Measurements from ENCODE around the gene NOP14. TPM values are rescaled to one million over a fixed set of nuclear protein-coding genes. Genes with fewer than 3 reads are reported as not detected.

NOP14 gene
- 10 to 100 TPM; 18.2 to 39.6 (median 26.8) TPM for total RNA-seq

DNA sequence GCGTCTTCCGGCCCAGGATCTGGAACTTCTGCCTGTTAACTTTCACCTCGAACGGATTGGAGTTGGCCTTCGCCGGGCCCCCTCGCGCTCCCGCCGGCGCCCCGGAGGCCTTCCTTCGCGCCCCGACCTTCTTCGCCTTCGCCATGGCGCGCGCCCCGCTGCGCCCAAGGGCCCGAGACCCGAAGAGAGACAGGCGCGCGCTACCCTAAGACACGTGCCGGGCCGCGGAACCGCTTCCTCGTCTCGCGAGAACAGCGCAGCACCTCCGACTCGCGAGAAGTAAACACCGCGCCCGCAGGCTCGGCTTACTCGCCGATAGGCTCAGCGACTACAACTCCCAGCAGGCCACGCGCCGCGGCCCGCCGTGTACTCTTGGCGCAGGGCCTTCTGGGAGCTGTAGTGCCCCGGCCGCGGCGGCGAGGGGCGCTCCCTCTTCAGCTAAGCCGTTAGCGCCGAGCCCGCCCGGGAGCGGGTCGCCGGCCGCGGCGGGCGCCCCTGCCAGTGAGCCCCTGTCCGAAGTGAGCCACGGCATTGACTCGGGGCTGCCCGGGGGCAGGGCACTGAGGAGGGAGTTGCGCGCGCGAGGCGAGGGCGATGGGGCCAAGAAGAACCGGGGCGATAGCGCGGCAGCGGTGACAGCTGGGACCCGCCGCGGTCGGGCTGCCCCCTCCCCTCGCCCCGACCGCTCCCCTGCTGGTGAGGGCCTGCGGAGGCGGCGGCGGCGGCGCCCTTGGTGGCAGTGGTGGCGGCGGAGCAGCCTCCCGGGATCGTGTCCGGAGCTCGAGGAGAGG lies at the start of gene NOP14, which contains the start of gene GRK4:
NOP14 (minus strand) TSS at position 232 of the 791 bp plus-strand sequence; CDS start at position 145, 87 bp downstream.
GRK4 (plus strand) TSS at position 397 of the 791 bp plus-strand sequence. CDS start 500 bp downstream, outside the sequence.
- Histone ChIP-seq H3K9me3 (no peaks in the 10 kb centered on the region), H3K36me3 (peaks cover 0 to 2% (median 0%) of the 10 kb centered on the region in 3 donors), H3K27me3 (no peaks in the 10 kb centered on the region), H3K4me3 (peak within 1 kb of the TSS; percentile 84 to 99 (median 89)), H3K4me1 (peaks cover 0 to 44% (median 22%) of the 10 kb centered on the region in 4 donors), H3K27ac (peak within 1 kb of the TSS; percentile 81 to 88 (median 86))
- 2% methylated on average over 39 of the region's 105 CpGs; no CpG with 5 or more reads in 1 of the 2 donors for WGBS, 2 donors
- TF ChIP-seq, protein P1, sequence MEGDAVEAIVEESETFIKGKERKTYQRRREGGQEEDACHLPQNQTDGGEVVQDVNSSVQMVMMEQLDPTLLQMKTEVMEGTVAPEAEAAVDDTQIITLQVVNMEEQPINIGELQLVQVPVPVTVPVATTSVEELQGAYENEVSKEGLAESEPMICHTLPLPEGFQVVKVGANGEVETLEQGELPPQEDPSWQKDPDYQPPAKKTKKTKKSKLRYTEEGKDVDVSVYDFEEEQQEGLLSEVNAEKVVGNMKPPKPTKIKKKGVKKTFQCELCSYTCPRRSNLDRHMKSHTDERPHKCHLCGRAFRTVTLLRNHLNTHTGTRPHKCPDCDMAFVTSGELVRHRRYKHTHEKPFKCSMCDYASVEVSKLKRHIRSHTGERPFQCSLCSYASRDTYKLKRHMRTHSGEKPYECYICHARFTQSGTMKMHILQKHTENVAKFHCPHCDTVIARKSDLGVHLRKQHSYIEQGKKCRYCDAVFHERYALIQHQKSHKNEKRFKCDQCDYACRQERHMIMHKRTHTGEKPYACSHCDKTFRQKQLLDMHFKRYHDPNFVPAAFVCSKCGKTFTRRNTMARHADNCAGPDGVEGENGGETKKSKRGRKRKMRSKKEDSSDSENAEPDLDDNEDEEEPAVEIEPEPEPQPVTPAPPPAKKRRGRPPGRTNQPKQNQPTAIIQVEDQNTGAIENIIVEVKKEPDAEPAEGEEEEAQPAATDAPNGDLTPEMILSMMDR (IDR thresholded peaks at IDR 0.05), result peak in 4 of 5 experiments; percentile 42 to 67 (median 56)
- TF ChIP-seq POLR2A (IDR thresholded peaks at IDR 0.05) (peak; percentile 6 to 67), EP300 (IDR thresholded peaks at IDR 0.05) (peak; percentile 87 to 90)
- DNase-seq (ENCODE audit: low spot score in 2 of 2), result peak; percentile 91 to 96

DNA sequence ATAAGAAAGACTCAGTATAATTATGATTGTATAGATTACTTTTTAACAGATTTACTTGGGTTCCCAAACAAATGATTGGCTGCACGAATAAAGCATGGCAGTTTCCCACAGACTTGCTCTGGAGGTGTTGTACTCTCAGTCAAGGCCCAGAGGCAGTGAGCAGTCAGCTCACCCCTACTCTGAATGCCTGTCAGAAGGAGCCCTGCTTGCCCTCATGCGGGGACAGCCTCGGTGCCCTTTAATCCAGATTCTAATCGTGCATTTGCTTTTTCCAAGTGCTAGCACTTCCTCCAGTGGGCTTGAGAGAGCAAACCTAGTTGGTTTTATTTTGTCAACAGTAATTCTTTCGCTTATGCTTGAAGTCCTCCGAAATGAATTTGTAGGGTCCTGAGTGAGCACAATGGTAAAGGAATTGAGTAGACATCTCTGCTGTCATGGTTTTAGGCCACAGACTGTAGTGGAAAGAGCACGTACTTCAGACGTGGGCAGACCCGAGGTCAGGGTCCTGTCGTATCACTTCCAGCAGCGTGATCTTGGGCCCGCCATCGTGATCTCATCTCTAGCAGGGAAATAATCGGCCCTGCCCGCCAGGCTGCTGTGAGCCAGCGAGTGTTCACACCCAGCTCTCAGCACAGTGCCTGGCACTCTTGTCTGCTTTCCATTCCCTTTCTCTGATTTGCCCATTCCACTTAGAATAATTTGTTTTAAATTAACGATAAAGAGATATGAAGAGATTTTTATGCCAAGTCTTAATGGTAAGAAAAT lies 48.4 kb upstream of the NOP14 start:
- DNase-seq (ENCODE audit: low spot score in 2 of 2), result no peak
- H3K9me3 ChIP-seq, result no peaks in the 10 kb centered on the region
- H3K4me3 ChIP-seq, result no peak overlapping the region
- WGBS, 2 donors, result 86 to 87% methylated on average over 17 of the region's 17 CpGs
- peaks cover 0 to 12% (median 3%) of the 10 kb centered on the region in 4 donors for H3K4me1 ChIP-seq
- TF ChIP-seq EP300 (IDR thresholded peaks at IDR 0.05), result no peak
- no peak for TF ChIP-seq POLR2A (IDR thresholded peaks at IDR 0.05)
- TF ChIP-seq, protein P1 (IDR thresholded peaks at IDR 0.05), result no peak
- H3K36me3 ChIP-seq, result no peaks in the 10 kb centered on the region
- H3K27ac ChIP-seq, result peak overlapping the region in 2 of 4 donors; percentile 15 to 38
- H3K27me3 ChIP-seq, result no peaks in the 10 kb centered on the region

DNA sequence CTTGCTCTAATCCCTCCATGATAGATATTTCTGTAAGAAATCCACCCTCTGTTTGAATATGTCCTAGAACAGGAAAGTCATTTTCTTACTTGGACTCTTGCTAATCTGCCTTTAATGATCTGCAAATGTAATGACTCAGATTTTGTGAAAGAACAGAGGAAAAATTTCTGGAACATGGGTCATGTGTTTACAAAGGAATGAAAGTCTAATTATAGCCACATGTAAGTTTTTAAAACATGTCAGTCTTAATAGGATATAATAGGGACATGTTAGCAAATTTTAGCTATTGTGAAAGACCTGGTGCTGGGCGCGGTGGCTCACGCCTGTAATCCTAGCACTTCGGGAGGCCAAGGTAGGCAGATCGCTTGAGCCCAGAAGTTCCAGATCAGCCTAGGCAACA lies 47.8 kb upstream of the NOP14 start:
- Histone ChIP-seq H3K4me3 (no peak overlapping the region), H3K27me3 (no peaks in the 10 kb centered on the region), H3K9me3 (no peaks in the 10 kb centered on the region), H3K27ac (peak overlapping the region in 2 of 4 donors; percentile 15 to 38), H3K36me3 (no peaks in the 10 kb centered on the region), H3K4me1 (peaks cover 0 to 12% (median 3%) of the 10 kb centered on the region in 4 donors)
- WGBS, 2 donors, result 80 to 90% methylated on average over 5 of the region's 5 CpGs
- TF ChIP-seq EP300 (IDR thresholded peaks at IDR 0.05), result peak in 1 of 2 donors; percentile 31
- TF ChIP-seq, protein P1 (IDR thresholded peaks at IDR 0.05), result no peak
- peak in 1 of 2 donors; percentile 24 for DNase-seq (ENCODE audit: low spot score in 2 of 2)

DNA sequence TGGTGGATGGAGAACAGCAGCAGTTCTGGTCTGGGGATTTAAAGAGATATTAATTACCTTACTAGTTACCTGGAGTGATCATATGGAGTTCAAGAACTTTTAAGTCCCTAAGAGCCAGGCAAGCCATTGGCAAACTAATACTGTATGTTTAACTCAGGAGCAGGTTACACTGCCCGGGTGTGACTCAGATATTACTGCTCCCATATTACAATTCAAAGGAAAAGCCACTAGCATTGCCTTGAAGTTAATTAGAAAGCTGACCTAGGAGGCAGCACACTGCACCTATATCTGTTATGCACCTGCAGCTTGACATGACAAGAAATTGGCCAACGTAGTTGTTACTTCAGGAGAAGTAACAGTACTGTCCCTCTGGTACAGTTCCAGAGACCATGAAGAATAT lies 47.4 kb upstream of the NOP14 start:
- Histone ChIP-seq H3K9me3 (no peaks in the 10 kb centered on the region), H3K4me1 (peaks cover 0 to 12% (median 3%) of the 10 kb centered on the region in 4 donors), H3K4me3 (no peak overlapping the region), H3K27ac (peak overlapping the region in 1 of 4 donors; percentile 34), H3K27me3 (no peaks in the 10 kb centered on the region), H3K36me3 (no peaks in the 10 kb centered on the region)
- no peak for DNase-seq (ENCODE audit: low spot score in 2 of 2)
- TF ChIP-seq, protein P1 (IDR thresholded peaks at IDR 0.05), result no peak
- TF ChIP-seq POLR2A (IDR thresholded peaks at IDR 0.05), result no peak
- no peak for TF ChIP-seq EP300 (IDR thresholded peaks at IDR 0.05)
- WGBS, 2 donors, result 78 to 90% methylated on average over 2 of the region's 2 CpGs

Measured in tibial nerve (tissue), 4 donors.